NCI-H1092 treated with DMSO at 0.1 percent for 48 hours (cell line): ENCODE results near the gene PIWIL1.

Source experiments
- DNase-seq: peaks from one replicate; lab custom pipeline; 2025; lab: John Stamatoyannopoulos, UW

PIWIL1 gene

GRCh38 chr12:130374083-130374482 is 36.4 kb downstream of the PIWIL1 start:
- no peak for DNase-seq

DNA sequence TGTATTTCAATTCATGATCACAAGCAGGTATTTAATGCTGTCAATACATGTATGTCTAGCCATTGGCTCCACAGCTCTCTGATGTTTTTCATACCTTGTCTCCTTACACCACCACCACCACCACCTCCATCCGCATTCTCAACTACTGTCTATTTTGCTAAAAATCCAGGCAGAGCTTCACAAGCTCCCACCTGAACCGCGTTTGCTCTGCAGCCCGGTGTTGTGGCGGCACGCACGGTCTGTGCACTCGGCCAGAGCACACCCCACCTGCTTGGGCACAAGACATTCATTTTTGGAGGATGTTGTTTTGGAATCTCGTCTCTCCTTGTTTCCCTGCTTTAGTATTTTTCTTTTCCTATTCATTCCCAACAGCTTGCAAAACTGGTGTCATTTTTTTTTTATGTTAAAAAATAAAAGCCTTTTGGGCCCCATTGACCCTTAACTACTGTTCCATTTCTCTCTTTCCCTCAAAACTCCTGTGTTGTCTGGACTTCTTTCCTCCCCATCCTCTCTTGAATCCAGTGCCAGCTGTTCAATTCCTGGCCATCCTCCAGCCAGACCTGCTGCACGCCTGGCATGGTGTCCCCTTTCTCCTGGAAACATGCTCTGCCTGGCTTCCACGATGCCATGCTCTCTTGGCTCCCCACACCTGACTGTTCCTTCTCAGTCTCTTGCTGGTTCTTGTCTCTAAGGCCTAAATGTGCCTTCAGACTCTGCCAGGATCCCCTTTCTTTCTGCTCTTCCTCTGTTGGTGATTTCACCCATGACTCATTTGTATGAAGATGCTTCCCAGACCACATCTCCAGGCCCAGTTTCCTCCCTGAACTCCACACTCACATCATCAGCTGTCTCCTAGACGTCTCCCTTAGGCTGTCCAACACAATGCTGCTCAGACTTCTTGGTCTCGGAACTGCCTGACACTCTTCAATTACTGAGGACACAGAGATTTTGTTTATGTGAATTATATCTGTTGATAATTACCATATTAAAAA is 37.9 kb downstream of the PIWIL1 start:
- DNase-seq = no peak

- DNase-seq = no peak
These were observed 45.1 kb downstream of the PIWIL1 start for GRCh38 chr12:130382818-130383217.

DNA sequence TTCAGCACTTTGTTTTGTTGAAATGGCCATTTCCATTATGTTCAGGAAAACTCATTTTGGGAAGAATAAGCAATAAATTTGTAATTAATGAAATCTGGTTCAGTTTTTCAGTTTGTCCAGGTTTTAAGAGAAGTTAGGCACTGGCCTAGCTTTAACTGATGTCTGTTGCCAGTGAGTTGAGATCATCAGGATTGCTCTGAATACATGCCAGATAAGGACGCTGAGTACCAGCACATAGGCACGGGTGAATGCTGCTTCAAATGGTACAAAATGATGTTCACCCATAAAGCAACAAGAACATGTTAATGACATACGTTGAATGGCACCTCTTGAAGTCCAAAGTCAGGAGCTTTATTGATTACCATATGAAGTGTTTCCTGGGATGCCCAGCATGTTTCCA is 46.5 kb downstream of the PIWIL1 start:
- DNase-seq = no peak

- DNase-seq = no peak
These were observed 47.5 kb downstream of the PIWIL1 start for GRCh38 chr12:130385193-130385592.

- DNase-seq = no peak
These were observed 53.5 kb downstream of the PIWIL1 start for GRCh38 chr12:130391186-130391585.

DNA sequence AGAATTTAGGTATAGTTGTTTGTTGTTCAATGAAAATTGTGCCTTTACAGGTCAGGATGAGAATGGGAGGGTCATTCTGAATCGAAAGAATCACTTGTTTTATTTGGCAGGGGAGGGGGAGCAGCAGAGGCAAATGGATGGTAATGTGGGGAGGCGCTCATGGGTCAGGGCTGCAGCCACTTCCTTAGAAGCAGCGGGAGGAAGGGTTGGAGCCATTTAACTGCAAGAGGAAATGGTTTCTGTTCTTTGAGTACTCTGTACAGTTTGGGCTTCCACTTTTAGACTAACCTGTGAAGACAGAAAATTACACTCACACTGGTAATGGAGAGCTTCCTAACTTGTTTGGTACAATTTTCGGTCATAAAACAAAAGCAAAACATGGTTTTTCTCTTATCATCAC is 57.2 kb downstream of the PIWIL1 start:
- DNase-seq = no peak

- DNase-seq = no peak
These were observed 59.0 kb downstream of the PIWIL1 start for GRCh38 chr12:130396667-130397066.

- no peak for DNase-seq
These were observed 60.6 kb downstream of the PIWIL1 start for GRCh38 chr12:130398100-130398848.

- no peak for DNase-seq
These were observed 64.0 kb downstream of the PIWIL1 start for GRCh38 chr12:130401703-130402102.

DNA sequence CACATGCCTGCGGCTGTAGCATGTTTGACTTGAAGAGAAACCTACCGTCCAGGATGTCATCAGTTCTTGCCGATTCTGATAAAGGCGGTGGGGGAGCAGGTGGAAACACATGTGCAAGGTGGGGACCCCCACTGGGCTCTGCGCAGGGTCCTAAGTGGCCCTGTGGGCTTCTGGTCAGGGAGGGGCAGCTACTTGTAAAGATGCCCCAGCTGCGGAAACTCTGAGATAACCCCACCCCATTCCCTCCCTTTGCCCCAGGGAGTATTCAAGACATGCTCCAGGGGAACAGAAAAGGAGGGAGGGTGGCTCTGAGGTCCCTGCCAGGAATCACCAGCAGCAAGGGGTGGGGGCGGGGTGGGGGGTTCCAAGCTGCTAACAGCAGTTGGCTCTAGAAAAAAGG is 67.6 kb downstream of the PIWIL1 start:
- no peak for DNase-seq

- DNase-seq = no peak
These were observed 74.7 kb downstream of the PIWIL1 start for GRCh38 chr12:130412384-130412783.

DNA sequence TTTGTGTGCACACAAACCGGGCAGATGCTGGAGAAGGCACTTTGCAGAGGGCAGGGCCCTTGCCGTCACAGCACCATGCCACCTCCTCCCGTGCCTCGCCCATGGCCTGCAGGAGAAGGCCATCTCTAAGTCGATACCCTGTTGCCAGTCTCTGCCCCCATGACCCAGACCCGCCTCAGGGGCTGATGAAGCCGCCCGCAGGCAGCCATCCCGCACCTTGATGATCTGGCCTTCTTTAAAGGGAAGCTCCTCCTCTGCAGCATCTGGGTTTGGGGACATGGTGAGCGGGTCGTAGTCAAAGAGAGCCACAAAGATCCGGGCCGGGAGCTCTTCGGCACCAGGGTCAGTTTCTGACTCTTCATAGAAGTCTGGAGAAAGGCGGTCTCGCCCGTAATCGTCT is 76.2 kb downstream of the PIWIL1 start:
- DNase-seq = no peak

DNA sequence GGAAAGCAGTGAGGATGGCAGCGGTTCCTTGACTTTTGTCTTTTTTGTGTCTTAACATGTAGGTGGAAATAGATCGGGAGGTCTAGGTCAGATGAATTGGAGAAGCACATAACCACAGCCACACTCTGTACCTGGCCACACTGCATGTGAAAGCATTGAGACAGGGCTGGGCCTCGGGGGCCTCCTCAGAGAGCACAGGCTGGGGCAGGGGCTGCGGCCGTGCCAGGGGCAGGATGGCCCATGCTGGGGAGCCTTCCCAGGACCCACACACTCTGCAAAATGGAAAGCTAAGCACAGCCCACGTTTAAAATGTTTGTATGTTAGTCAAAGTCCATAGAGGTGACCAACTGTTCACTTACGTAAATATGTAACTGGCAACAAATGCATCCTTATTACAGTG is 76.7 kb downstream of the PIWIL1 start:
- DNase-seq = no peak

DNA sequence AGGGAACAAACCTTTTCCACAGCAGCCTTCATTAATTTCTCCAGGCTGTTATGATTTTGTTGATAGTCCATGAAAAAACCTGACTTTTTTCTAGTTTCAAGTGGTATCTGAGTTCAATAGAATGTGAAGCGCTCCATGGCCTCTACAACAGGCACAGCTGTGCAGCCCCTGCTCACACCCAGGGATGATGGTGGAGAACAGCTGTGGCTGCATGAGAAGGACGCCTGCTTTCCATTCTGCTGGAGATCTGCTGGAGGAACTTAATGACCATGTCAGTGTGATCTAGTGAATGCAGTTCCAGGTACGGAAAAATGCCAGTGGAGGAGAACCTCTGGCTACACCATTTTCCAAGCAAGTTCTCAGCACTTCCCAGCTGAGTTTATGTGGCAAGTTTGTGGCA is 80.6 kb downstream of the PIWIL1 start:
- no peak for DNase-seq

- no peak for DNase-seq
These were observed 81.4 kb downstream of the PIWIL1 start for GRCh38 chr12:130419116-130419515.

GRCh38 chr12:130420071-130420470 is 82.4 kb downstream of the PIWIL1 start:
- DNase-seq = no peak

DNA sequence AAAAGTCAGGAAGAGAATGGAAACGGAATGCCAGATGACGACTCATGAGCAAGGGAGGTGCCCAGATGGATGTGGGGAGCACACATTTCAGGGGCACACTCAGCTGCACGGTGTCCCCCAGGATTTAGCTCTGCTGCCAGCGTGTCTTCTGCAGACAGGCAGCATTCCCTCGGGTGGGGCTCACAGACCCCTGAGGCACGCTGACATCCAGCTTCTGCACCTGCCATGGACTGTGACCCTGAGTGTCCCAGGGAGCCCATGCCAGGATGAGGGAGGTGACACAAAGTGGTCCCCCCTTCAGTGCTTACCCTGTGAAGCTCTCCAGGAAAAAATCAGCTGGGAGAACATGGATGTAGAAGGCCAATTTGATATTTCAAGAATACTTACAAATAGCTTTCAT is 84.2 kb downstream of the PIWIL1 start:
- no peak for DNase-seq
